22Rv1 (cell line): ENCODE measurements around the gene NFATC1.

ENCODE experiments used
- H3K27ac ChIP-seq: fragments of 450-650 bp; 2 replicates; pipeline ENCODE4 v1.5.1; 2017
- CTCF ChIP-seq: fragments of 450-650 bp; IDR thresholded peaks from 2 replicates; pipeline ENCODE4 v1.5.1; 2017; ENCODE audit warnings: mild to moderate bottlenecking
- ZFX ChIP-seq: fragments of 450-650 bp; IDR thresholded peaks from 2 replicates; pipeline ENCODE4 v1.6.1; 2017; ENCODE audit warnings: antibody characterized with exemption, borderline replicate concordance

NFATC1 gene

DNA sequence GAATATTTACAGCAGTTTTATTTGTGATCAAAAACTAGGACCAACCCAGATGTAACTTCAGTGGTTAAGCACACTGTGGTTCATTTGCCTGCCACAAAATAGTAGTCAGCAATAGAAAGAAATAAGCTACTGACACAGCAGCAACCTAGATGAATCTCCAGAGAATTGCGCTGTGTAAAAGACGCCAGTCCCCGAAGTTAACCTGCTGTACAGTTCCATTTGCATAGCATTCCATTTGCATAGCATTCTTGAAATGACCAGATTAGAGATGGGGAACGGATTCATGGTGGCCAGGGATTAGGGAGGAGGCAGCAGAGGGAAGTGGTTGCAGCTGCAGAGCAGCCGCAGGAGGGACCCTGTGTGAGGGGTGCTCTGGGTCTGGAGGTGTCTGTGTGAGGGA lies 39.3 kb upstream of the NFATC1 start:
- H3K27ac ChIP-seq, result no peak overlapping the region
- TF ChIP-seq ZFX (no peak), CTCF (no peak)

- no peak for TF ChIP-seq ZFX
- no peak for TF ChIP-seq CTCF
- no peak overlapping the region for H3K27ac ChIP-seq
These were observed 34.8 kb upstream of the NFATC1 start for GRCh38 chr18:79360933-79361332.

DNA sequence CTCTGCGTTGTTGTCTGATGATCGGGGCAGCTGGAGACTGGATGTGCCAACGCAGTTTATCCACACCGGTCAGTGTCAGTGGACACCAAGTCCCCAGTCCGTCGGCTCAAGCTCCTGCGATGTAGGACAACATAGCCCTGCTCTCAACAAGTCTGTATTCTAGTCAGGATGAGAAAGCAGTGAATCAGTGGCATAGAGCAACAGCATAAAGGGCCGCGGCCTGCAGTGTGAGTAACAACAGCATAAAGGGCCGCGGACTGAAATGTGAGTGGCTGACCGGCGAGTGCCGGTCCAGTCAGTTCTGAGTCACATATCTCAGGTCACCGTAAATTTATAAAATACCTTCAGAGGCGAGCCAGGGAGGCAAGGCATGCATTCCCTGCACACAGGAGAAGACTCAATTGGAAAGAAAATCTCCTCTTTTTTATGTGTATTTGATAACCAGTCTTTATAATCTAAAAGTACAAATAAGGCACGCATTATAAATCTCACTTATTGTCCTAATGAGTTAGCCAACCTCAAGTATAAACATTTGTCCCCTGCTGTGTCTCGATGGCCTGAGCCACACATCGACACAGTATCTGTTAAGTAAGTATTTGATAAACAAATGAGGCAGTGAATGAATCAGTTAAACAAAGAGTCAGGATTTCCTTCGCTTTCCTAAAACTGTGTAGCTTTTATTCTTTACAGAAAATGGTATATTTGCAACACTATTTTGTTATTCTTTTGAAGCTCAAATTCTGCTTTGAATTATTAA lies 33.8 kb upstream of the NFATC1 start:
- H3K27ac ChIP-seq, result no peak overlapping the region
- TF ChIP-seq ZFX (no peak), CTCF (no peak)

DNA sequence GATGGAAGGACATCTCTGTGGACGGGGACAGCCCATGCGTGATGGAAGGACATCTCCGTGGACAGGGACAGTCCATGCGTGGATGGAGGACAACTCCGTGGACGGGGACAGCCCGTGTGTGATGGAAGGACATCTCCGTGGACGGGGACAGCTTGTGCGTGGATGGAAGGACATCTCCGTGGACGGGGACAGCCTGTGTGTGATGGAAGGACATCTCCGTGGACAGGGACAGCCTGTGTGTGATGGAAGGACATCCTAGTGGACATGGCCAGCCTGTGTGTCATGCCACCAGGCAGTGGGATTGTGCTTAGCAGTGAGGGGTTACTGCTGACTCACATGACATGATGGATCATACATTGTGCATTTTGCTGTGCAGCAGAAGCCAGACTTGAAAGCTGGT lies 30.0 kb upstream of the NFATC1 start:
- no peak overlapping the region for H3K27ac ChIP-seq

DNA sequence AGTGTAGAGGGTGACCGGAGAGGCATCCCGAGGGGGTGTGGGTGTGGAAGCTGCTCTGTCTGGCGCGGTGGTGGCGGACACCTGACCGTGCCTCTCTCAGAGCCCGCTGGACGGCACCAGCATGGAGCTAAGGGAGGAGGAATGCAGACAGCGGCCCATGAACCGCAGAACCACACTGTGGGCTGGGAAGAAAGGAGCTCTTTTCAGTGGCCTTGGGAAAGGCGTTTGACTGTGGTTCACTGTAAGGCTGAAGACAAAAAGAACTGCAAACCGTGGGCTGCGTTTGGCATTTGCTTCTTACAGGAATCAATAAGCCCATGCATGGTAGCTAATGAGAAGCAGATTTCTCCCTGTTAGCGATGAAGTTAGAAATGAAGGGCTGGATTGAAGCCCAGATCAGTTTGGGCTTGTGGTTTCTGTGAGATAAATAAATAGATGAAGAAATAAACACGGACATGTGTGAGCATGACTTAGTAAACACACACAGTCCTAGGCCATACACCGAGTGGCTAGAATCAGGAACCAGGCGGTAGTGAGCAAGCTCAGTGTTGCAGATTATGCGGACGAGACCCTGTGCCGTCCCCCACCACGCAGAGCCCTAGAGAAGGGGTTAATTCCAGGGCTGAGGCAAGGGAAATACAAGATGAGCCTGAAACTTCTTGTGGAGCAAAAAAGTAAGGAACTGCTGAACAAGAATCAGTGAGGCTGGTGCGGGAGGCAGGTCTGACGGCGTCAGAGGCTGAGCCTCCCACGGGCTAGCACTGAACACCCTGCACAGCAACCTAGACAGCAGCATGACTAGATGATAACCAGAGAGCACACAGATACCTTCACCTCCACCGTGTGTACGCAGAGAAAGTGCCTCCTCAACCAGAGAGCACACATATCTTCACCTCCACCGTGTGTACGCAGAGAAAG lies 29.3 kb upstream of the NFATC1 start:
- TF ChIP-seq ZFX, result no peak
- TF ChIP-seq CTCF, result no peak
- no peak overlapping the region for H3K27ac ChIP-seq

More for the DNA sequence above, 30.0 kb upstream of the NFATC1 start:
- TF ChIP-seq ZFX (no peak), CTCF (no peak)

DNA sequence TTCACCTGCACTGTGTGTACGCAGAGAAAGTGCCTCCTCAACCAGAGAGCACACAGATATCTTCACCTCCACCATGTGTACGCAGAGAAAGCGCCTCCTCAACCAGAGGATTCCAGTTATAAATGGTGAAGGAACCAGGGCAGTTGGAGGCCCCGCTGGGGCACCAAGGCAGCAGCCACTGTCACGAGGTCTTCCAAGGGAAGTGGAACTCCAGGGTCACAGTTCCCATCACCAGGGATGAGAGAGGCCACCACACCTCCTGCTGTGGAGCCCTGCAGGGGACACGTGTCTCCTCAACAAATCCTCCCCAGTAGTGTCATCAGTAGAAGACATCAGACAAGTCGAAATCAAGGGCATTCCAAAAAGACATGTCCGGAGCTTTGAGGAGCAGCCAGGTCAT lies 28.2 kb upstream of the NFATC1 start:
- H3K27ac ChIP-seq, result no peak overlapping the region
- no peak for TF ChIP-seq CTCF
- TF ChIP-seq ZFX, result no peak

DNA sequence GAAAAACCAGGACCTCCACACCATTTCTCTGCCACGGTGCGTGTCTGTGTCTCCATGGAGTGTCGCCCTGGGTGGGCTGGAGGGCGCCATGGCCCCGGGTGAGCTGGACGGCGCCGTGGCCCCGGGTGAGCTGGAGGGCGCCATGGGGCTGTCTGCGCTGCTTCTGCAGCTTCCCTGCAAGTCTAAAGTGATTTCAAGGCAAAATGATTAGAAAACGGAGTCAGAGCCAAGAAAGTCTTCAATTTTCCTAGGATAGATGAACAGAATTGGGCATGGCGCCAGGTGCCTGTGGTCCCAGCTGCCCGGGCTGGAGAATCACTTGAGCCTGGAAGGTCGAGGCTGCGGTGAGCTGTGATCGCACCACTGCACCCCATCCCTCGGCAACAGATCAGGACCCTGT lies 27.7 kb upstream of the NFATC1 start:
- no peak for TF ChIP-seq ZFX
- TF ChIP-seq CTCF, result no peak
- no peak overlapping the region for H3K27ac ChIP-seq
